ENCODE measurements around the gene ZMYM2.

DNA sequence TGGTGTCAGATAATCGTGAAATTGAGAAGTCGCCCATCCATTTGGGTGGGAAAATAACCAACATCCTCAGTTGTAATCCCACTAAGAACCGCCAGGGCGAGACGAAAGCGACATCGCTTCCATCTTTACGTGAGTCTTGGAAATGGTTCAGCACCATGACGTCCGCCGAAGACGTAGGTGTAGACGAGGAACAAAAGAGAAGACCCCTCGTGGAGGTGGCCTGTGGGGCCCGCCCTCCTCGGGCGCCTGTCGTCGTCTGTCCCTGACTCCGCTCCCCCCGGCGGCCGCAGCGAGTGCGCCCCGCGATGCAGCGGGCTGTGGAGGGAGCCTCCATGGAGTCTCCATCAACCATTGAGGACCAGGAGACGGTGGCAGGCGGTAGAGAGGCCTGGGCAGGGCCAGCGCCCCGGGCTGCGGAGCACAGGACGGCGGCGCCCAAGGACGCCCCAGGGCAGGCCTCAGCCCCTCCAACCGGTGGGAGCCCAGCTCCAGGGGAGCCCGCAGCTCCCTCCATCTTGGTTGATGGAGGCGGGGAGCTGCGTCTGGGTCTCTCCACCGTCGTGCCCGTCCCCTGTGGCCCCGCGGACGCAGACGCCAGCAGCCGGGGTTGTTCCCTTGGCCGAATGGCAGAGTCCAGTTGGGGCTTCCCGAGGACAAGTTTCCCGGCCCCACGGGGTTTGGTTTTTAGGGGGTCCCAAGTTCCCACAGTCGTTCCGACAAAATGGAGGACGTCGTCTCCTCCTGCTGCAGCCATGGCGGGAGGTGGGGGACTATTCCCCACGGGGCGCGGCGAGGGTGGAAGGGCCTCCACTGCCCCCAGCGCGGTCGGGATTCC, 990 bp upstream of the ZMYM2 start:
- TF ChIP-seq, protein P1, sequence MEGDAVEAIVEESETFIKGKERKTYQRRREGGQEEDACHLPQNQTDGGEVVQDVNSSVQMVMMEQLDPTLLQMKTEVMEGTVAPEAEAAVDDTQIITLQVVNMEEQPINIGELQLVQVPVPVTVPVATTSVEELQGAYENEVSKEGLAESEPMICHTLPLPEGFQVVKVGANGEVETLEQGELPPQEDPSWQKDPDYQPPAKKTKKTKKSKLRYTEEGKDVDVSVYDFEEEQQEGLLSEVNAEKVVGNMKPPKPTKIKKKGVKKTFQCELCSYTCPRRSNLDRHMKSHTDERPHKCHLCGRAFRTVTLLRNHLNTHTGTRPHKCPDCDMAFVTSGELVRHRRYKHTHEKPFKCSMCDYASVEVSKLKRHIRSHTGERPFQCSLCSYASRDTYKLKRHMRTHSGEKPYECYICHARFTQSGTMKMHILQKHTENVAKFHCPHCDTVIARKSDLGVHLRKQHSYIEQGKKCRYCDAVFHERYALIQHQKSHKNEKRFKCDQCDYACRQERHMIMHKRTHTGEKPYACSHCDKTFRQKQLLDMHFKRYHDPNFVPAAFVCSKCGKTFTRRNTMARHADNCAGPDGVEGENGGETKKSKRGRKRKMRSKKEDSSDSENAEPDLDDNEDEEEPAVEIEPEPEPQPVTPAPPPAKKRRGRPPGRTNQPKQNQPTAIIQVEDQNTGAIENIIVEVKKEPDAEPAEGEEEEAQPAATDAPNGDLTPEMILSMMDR (IDR thresholded peaks at IDR 0.05; ENCODE audit: low read depth, low read length), result peak; percentile 63
- TF ChIP-seq EZH2phosphoT487 (IDR thresholded peaks at IDR 0.05; ENCODE audit: low read depth), result no peak

Measured in OCI-LY3 (cell line).